GM18511 (cell line): ENCODE measurements around the gene ELMO2.

Experiments
- ATAC-seq: cut with Tn5 transposase; IDR thresholded peaks from one replicate; pipeline ENCODE4 v1.9.1; 2021; ENCODE audit warnings: mild to moderate bottlenecking, moderate library complexity; ENCODE audit not compliant: unreplicated experiment

Gene ELMO2

GRCh38 chr20:46353500-46354206, 52.8 kb downstream of the ELMO2 start:
- ATAC-seq = no peak

- no peak for ATAC-seq
These were observed 54.0 kb downstream of the ELMO2 start for GRCh38 chr20:46352370-46352938.

- ATAC-seq = peak; percentile 44
These were observed 54.9 kb downstream of the ELMO2 start for GRCh38 chr20:46351357-46352058.

- ATAC-seq = no peak
These were observed 55.5 kb downstream of the ELMO2 start for GRCh38 chr20:46350986-46351267.

GRCh38 chr20:46350201-46350985, 56.0 kb downstream of the ELMO2 start:
- ATAC-seq = peak; percentile 67

GRCh38 chr20:46349742-46350056, 56.7 kb downstream of the ELMO2 start:
- peak; percentile 28 for ATAC-seq

GRCh38 chr20:46349035-46349741, 57.2 kb downstream of the ELMO2 start:
- no peak for ATAC-seq

GRCh38 chr20:46347841-46348803, 58.3 kb downstream of the ELMO2 start:
- no peak for ATAC-seq

- ATAC-seq = no peak
These were observed 59.6 kb downstream of the ELMO2 start for GRCh38 chr20:46346770-46347169.

GRCh38 chr20:46344488-46345162, 61.8 kb downstream of the ELMO2 start:
- ATAC-seq = no peak

GRCh38 chr20:46343975-46344357, 62.4 kb downstream of the ELMO2 start:
- ATAC-seq = no peak

GRCh38 chr20:46343348-46343974, 63.0 kb downstream of the ELMO2 start:
- ATAC-seq = no peak

GRCh38 chr20:46342451-46343347, 63.7 kb downstream of the ELMO2 start:
- ATAC-seq = no peak

- no peak for ATAC-seq
These were observed 64.4 kb downstream of the ELMO2 start for GRCh38 chr20:46342010-46342378.

GRCh38 chr20:46341074-46342009, 65.1 kb downstream of the ELMO2 start:
- no peak for ATAC-seq

- ATAC-seq = no peak
These were observed 67.4 kb downstream of the ELMO2 start for GRCh38 chr20:46339037-46339436.

- ATAC-seq = no peak
These were observed 69.7 kb downstream of the ELMO2 start for GRCh38 chr20:46336735-46337134.
